SK-N-SH treated with all-trans-retinoic acid at 6 μM for 48 hours (cell line): ENCODE data around the gene HDDC3.

Source experiments
- ATAC-seq: fragments of 200-7000 bp; cut with Tn5 transposase; 3 replicates; pipeline ENCODE4 v1.9.1; 2020; ENCODE audit warnings: mild to moderate bottlenecking, moderate library complexity
- BACH2 ChIP-seq: fragments of 250-450 bp; sonication (Bioruptor Pico); IDR thresholded peaks from 2 replicates; pipeline ENCODE4 v1.9.0; 2021; ENCODE audit warnings: mild to moderate bottlenecking, borderline replicate concordance
- ESRRG ChIP-seq: fragments of 250-450 bp; sonication (Bioruptor Pico); IDR thresholded peaks from 2 replicates; pipeline ENCODE4 v1.6.1; 2021; ENCODE audit warnings: mild to moderate bottlenecking
- GLIS3 ChIP-seq: fragments of 250-450 bp; sonication (Bioruptor Pico); IDR thresholded peaks from 2 replicates; pipeline ENCODE4 v1.5.0; 2020; ENCODE audit warnings: mild to moderate bottlenecking, moderate library complexity
- ISL1 ChIP-seq: fragments of 250-450 bp; sonication (Bioruptor Pico); IDR thresholded peaks from 2 replicates; pipeline ENCODE4 v2.1.2; 2022; ENCODE audit warnings: mild to moderate bottlenecking, moderate library complexity
- PPARA ChIP-seq: fragments of 250-450 bp; sonication (Bioruptor Pico); IDR thresholded peaks from 2 replicates; pipeline ENCODE4 v1.5.0; 2020; ENCODE audit warnings: mild to moderate bottlenecking, borderline replicate concordance
- ZC3H10 ChIP-seq: fragments of 250-450 bp; sonication (Bioruptor Pico); IDR thresholded peaks from 2 replicates; pipeline ENCODE4 v1.5.1; 2021; ENCODE audit warnings: mild to moderate bottlenecking, moderate library complexity
- ZNF70 ChIP-seq: fragments of 450-650 bp; formaldehyde crosslinking; IDR thresholded peaks from 2 replicates; pipeline ENCODE4 v1.5.0; 2020; ENCODE audit warnings: mild to moderate bottlenecking, moderate library complexity
- TF ChIP-seq, protein P1 (sequence below): fragments of 250-450 bp; sonication (Bioruptor Pico); IDR thresholded peaks from 2 replicates; pipeline ENCODE4 v1.8.0; 2021; ENCODE audit warnings: low read depth, mild to moderate bottlenecking, moderate library complexity, borderline replicate concordance
- TF ChIP-seq, protein P2 (sequence below): fragments of 250-450 bp; sonication (Bioruptor Pico); IDR thresholded peaks from 2 replicates; pipeline ENCODE4 v1.5.0; 2020; ENCODE audit warnings: mild to moderate bottlenecking, moderate library complexity
- TF ChIP-seq, protein P3 (sequence below): fragments of 250-450 bp; sonication (Bioruptor Pico); IDR thresholded peaks from 2 replicates; pipeline ENCODE4 v1.8.0; 2020; ENCODE audit warnings: mild to moderate bottlenecking, moderate library complexity, borderline replicate concordance
- TF ChIP-seq, protein P4 (sequence below): fragments of 250-450 bp; sonication (Bioruptor Pico); IDR thresholded peaks from 2 replicates; pipeline ENCODE4 v1.5.1; 2021; ENCODE audit warnings: mild to moderate bottlenecking, moderate library complexity

HDDC3 gene

DNA sequence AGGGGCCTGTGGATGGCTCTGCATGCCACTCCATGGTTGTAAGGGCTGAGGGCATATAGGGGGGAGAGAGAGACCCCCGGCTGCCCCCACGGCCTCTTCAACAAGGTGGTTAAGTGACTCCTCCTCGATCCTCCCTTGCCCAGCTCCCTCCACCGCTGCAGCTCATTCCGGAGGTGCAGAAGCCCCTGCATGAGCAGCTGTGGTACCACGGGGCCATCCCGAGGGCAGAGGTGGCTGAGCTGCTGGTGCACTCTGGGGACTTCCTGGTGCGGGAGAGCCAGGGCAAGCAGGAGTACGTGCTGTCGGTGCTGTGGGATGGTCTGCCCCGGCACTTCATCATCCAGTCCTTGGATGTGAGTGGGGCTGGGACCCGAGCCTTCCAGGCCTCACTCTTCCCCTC lies 41.5 kb downstream of the HDDC3 start:
- ATAC-seq: no peak
- TF ChIP-seq, protein P1, sequence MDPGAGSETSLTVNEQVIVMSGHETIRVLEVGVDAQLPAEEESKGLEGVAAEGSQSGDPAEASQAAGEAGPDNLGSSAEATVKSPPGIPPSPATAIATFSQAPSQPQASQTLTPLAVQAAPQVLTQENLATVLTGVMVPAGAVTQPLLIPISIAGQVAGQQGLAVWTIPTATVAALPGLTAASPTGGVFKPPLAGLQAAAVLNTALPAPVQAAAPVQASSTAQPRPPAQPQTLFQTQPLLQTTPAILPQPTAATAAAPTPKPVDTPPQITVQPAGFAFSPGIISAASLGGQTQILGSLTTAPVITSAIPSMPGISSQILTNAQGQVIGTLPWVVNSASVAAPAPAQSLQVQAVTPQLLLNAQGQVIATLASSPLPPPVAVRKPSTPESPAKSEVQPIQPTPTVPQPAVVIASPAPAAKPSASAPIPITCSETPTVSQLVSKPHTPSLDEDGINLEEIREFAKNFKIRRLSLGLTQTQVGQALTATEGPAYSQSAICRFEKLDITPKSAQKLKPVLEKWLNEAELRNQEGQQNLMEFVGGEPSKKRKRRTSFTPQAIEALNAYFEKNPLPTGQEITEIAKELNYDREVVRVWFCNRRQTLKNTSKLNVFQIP (CRISPR knock-in tag): no peak
- TF ChIP-seq PPARA: no peak
- TF ChIP-seq, protein P2, sequence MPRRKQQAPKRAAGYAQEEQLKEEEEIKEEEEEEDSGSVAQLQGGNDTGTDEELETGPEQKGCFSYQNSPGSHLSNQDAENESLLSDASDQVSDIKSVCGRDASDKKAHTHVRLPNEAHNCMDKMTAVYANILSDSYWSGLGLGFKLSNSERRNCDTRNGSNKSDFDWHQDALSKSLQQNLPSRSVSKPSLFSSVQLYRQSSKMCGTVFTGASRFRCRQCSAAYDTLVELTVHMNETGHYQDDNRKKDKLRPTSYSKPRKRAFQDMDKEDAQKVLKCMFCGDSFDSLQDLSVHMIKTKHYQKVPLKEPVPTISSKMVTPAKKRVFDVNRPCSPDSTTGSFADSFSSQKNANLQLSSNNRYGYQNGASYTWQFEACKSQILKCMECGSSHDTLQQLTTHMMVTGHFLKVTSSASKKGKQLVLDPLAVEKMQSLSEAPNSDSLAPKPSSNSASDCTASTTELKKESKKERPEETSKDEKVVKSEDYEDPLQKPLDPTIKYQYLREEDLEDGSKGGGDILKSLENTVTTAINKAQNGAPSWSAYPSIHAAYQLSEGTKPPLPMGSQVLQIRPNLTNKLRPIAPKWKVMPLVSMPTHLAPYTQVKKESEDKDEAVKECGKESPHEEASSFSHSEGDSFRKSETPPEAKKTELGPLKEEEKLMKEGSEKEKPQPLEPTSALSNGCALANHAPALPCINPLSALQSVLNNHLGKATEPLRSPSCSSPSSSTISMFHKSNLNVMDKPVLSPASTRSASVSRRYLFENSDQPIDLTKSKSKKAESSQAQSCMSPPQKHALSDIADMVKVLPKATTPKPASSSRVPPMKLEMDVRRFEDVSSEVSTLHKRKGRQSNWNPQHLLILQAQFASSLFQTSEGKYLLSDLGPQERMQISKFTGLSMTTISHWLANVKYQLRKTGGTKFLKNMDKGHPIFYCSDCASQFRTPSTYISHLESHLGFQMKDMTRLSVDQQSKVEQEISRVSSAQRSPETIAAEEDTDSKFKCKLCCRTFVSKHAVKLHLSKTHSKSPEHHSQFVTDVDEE (CRISPR knock-in tag): no peak
- no peak for TF ChIP-seq GLIS3 (CRISPR knock-in tag)
- no peak for TF ChIP-seq ZC3H10 (CRISPR knock-in tag)
- TF ChIP-seq ZNF70 (CRISPR knock-in tag): no peak
- TF ChIP-seq BACH2 (CRISPR knock-in tag): no peak
- no peak for TF ChIP-seq ESRRG (CRISPR knock-in tag)
- TF ChIP-seq, protein P3, sequence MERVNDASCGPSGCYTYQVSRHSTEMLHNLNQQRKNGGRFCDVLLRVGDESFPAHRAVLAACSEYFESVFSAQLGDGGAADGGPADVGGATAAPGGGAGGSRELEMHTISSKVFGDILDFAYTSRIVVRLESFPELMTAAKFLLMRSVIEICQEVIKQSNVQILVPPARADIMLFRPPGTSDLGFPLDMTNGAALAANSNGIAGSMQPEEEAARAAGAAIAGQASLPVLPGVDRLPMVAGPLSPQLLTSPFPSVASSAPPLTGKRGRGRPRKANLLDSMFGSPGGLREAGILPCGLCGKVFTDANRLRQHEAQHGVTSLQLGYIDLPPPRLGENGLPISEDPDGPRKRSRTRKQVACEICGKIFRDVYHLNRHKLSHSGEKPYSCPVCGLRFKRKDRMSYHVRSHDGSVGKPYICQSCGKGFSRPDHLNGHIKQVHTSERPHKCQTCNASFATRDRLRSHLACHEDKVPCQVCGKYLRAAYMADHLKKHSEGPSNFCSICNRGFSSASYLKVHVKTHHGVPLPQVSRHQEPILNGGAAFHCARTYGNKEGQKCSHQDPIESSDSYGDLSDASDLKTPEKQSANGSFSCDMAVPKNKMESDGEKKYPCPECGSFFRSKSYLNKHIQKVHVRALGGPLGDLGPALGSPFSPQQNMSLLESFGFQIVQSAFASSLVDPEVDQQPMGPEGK (CRISPR knock-in tag): no peak

DNA sequence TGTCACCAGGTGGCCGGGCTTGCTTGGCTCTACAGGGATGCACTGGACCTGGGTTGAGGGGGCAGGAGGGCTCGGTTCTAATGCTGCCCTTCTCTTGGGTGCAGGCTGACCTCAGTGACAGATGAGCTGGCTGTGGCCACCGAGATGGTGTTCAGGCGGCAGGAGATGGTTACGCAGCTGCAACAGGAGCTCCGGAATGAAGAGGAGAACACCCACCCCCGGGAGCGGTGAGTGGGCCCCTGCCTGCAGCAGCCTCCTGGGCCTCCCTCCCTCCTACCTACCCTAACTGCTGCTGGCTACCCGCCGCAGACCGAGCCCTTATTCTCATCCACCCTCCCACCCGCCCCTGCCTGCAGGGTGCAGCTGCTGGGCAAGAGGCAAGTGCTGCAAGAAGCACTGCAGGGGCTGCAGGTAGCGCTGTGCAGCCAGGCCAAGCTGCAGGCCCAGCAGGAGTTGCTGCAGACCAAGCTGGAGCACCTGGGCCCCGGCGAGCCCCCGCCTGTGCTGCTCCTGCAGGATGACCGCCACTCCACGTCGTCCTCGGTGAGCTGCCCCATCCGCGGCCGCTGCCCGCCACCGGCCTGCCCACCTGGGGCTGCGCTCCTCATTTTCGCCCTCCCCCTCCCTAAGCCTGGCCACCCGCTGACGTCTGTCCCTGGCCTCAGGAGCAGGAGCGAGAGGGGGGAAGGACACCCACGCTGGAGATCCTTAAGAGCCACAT lies 42.5 kb downstream of the HDDC3 start:
- no peak for ATAC-seq
- TF ChIP-seq, protein P2 (CRISPR knock-in tag): no peak
- TF ChIP-seq, protein P4, sequence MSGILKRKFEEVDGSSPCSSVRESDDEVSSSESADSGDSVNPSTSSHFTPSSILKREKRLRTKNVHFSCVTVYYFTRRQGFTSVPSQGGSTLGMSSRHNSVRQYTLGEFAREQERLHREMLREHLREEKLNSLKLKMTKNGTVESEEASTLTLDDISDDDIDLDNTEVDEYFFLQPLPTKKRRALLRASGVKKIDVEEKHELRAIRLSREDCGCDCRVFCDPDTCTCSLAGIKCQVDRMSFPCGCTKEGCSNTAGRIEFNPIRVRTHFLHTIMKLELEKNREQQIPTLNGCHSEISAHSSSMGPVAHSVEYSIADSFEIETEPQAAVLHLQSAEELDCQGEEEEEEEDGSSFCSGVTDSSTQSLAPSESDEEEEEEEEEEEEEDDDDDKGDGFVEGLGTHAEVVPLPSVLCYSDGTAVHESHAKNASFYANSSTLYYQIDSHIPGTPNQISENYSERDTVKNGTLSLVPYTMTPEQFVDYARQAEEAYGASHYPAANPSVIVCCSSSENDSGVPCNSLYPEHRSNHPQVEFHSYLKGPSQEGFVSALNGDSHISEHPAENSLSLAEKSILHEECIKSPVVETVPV (CRISPR knock-in tag): no peak

DNA sequence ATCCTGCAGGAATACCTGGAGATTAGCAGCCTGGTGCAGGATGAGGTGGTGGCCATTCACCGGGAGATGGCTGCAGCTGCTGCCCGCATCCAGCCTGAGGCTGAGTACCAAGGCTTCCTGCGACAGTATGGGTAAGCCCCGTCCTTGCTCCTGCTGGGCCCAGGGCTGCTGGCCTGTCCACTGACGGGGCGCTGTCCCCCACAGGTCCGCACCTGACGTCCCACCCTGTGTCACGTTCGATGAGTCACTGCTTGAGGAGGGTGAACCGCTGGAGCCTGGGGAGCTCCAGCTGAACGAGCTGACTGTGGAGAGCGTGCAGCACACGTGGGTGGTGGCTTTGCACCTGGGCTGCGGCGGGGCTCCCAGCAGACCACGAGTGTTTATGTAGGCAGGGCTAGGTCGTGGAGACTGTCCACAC lies 43.0 kb downstream of the HDDC3 start:
- no peak for ATAC-seq
- TF ChIP-seq, protein P1 (CRISPR knock-in tag): no peak
- TF ChIP-seq, protein P3 (CRISPR knock-in tag): no peak
- no peak for TF ChIP-seq ISL1 (CRISPR knock-in tag)
- no peak for TF ChIP-seq PPARA
- TF ChIP-seq GLIS3 (CRISPR knock-in tag): no peak
